Endothelial cell of umbilical vein (primary cell): Measurements from ENCODE around the gene LONP2. TPM values are rescaled to one million over a fixed set of nuclear protein-coding genes. Genes with fewer than 3 reads are reported as not detected.

ENCODE experiments used
- BruUV-seq: library from RNA; stranded (reverse); fragments of 400-500 nt; replicated peaks from 2 replicates; lab custom pipeline; 2021; lab: Mats Ljungman, UMichigan
- CTCF ChIA-PET: fragments of 300-600, 350-600 bp; sonication (Branson Sonifier 250); formaldehyde crosslinking; loops from one replicate; lab custom pipeline; 2021; ENCODE audit warnings: antibody characterized with exemption, inconsistent platforms; lab: Charles Lee
- POLR2A ChIA-PET: fragments of 300-600, 350-600 bp; sonication (Branson Sonifier 250); formaldehyde crosslinking; loops from one replicate; lab custom pipeline; 2021; ENCODE audit warnings: antibody characterized with exemption, inconsistent platforms; lab: Charles Lee
- DNase-seq: peaks from one replicate; pipeline ENCODE4 v3.0.0-alpha.2; 2011; ENCODE audit warnings: low read depth, low spot score
- FAIRE-seq: peaks from 2 replicates; lab custom pipeline; 2011; peaks lifted over from hg19 to GRCh38; lab: Jason Lieb, UNC
- H2AFZ ChIP-seq: 2 replicates; pipeline ENCODE4 v1.6.0; 2012; ENCODE audit warnings: low read depth, low read length, control low read depth, inconsistent platforms
- H3K27ac ChIP-seq: 2 replicates; pipeline ENCODE4 v1.5.1; 2011; ENCODE audit warnings: low read depth, mild to moderate bottlenecking, control low read depth, low read length, moderate library complexity; ENCODE audit not compliant: insufficient read depth
- H3K27me3 ChIP-seq, 2 experiments: 2 replicates each; pipeline versions ENCODE4 v1.6.0 to v1.6.1; 2011; ENCODE audit warnings: low read length in 2 of 2, mixed read lengths in 1 of 2; ENCODE audit not compliant: control insufficient read depth in 2 of 2, insufficient read depth in 2 of 2
- H3K36me3 ChIP-seq, 2 experiments: 2 replicates in 1 of 2; 3 replicates in 1 of 2; pipeline ENCODE4 v1.5.1; 2011; ENCODE audit warnings: low read length in 2 of 2, mild to moderate bottlenecking in 1 of 2, moderate library complexity in 1 of 2; ENCODE audit not compliant: control insufficient read depth in 2 of 2, insufficient read depth in 2 of 2; ENCODE audit errors: extremely low read depth in 1 of 2
- H3K4me1 ChIP-seq: 3 replicates; pipeline ENCODE4 v1.5.1; 2011; ENCODE audit warnings: mild to moderate bottlenecking, low read length; ENCODE audit not compliant: control insufficient read depth, insufficient read depth; ENCODE audit errors: extremely low read depth
- H3K4me2 ChIP-seq: 2 replicates; pipeline ENCODE4 v1.6.1; 2011; ENCODE audit warnings: low read length, control low read depth, mixed read lengths; ENCODE audit not compliant: insufficient read depth
- H3K4me3 ChIP-seq, 3 experiments: fragments of 200-600 bp in 1 of 3; sonication (generic), shearing (Covaris generic) in 1 of 3; replicated peaks in 1 of 3; 2 replicates each; pipeline ENCODE4 v1.5.1; 2011 to 2016; ENCODE audit warnings: control low read depth in 3 of 3, low read length in 3 of 3, mild to moderate bottlenecking in 2 of 3, inconsistent platforms in 1 of 3, low read depth in 1 of 3, moderate library complexity in 1 of 3; ENCODE audit not compliant: insufficient read depth in 1 of 3
- H3K79me2 ChIP-seq: 2 replicates; pipeline ENCODE4 v1.6.0; 2012; ENCODE audit warnings: low read length, inconsistent platforms; ENCODE audit not compliant: control insufficient read depth, insufficient read depth
- H3K9ac ChIP-seq: replicated peaks from 2 replicates; pipeline ENCODE3; 2011; ENCODE audit warnings: low read length, control low read depth; ENCODE audit not compliant: insufficient read depth; ENCODE audit errors: extremely low read depth
- H3K9me1 ChIP-seq: replicated peaks from 3 replicates; pipeline ENCODE4 v1.6.0; 2011; ENCODE audit warnings: mild to moderate bottlenecking, low read length; ENCODE audit not compliant: control insufficient read depth, insufficient read depth; ENCODE audit errors: extremely low read depth
- H3K9me3 ChIP-seq: replicated peaks from 2 replicates; pipeline ENCODE4 v1.5.1; 2012; ENCODE audit warnings: low read length, inconsistent platforms; ENCODE audit not compliant: control insufficient read depth, insufficient read depth
- H4K20me1 ChIP-seq: replicated peaks from 2 replicates; pipeline ENCODE3; 2011; ENCODE audit warnings: mild to moderate bottlenecking, low read length; ENCODE audit not compliant: control insufficient read depth, insufficient read depth; ENCODE audit errors: extremely low read depth
- CTCF ChIP-seq, 2 donors: IDR thresholded peaks; 1 replicate in 1 of 2; 2 replicates in 1 of 2; pipeline ENCODE4 v1.5.1; 2011; ENCODE audit warnings: low read length in 2 of 2, mild to moderate bottlenecking in 2 of 2, moderate library complexity in 2 of 2, control low read depth in 1 of 2, inconsistent platforms in 1 of 2, low read depth in 1 of 2; ENCODE audit not compliant: insufficient read depth in 1 of 2; ENCODE audit errors: extremely low read depth in 1 of 2
- EZH2 ChIP-seq: IDR thresholded peaks from 2 replicates; pipeline ENCODE4 v1.6.1; 2012; ENCODE audit warnings: borderline replicate concordance, low read depth, mild to moderate bottlenecking, moderate library complexity, low read length, inconsistent platforms; ENCODE audit not compliant: severe bottlenecking
- FOS ChIP-seq: IDR thresholded peaks from 2 replicates; pipeline ENCODE4 v1.6.1; 2011; ENCODE audit warnings: mild to moderate bottlenecking, low read length, moderate library complexity, borderline replicate concordance; ENCODE audit not compliant: insufficient read depth
- GATA2 ChIP-seq: IDR thresholded peaks from 2 replicates; pipeline ENCODE4 v1.7.0; 2011; ENCODE audit warnings: low read depth, mild to moderate bottlenecking, moderate library complexity, mixed read lengths, low read length; ENCODE audit not compliant: insufficient read length, insufficient read depth
- JUN ChIP-seq: IDR thresholded peaks from 2 replicates; pipeline ENCODE4 v1.6.1; 2011; ENCODE audit warnings: borderline replicate concordance, low read depth; ENCODE audit not compliant: insufficient read length, insufficient read depth
- MAX ChIP-seq: IDR thresholded peaks from 2 replicates; pipeline ENCODE4 v1.6.1; 2011; ENCODE audit not compliant: insufficient read depth, insufficient read length
- MYC ChIP-seq: IDR thresholded peaks from one replicate; pipeline ENCODE4 v1.6.1; 2011; ENCODE audit warnings: mild to moderate bottlenecking, low read depth, low read length
- POLR2A ChIP-seq: IDR thresholded peaks from 2 replicates; pipeline ENCODE4 v1.6.1; 2012; ENCODE audit warnings: low read depth, mild to moderate bottlenecking, control low read depth, low read length
- POLR2AphosphoS5 ChIP-seq: IDR thresholded peaks from 2 replicates; pipeline ENCODE4 v1.6.1; 2012; ENCODE audit warnings: low read depth, mild to moderate bottlenecking, control low read depth, low read length, moderate library complexity; ENCODE audit not compliant: insufficient read depth
- dilution Hi-C: fragments of 300-500 bp; cut with MboI; formaldehyde crosslinking; loops from one replicate; pipeline ENCODE4 v1.15.0; 2019; ENCODE audit warnings: low sequenced_read_pairs; ENCODE audit not compliant: extremely low pct_ligation_motif_present
- intact Hi-C: fragments of 100-400 bp; cut with micrococcal nuclease; formaldehyde crosslinking; loops from one replicate; pipeline ENCODE4 v1.10.0; 2022
- polyA plus RNA-seq, 4 experiments: library from polyadenylated mRNA; depleted of rRNA in 3 of 4; stranded (reverse) in 3 of 4; unstranded in 1 of 4; fragments of >200 nt; gene quantifications; 2 replicates each; pipeline versions ENCODE4 v1.2.1 to v1.2.3, GENCODE V29; 2011 to 2012; ENCODE audit warnings: missing spikeins in 1 of 4
- total RNA-seq: library from RNA; stranded (reverse); gene quantifications from 2 replicates; pipeline ENCODE4 v1.2.3, GENCODE V29; 2021

Gene LONP2
- total and polyA plus RNA-seq, 2 donors (not counting 3 experiments of a cell fraction or from before 2014, with no cell fraction given): 13.5 to 38.4 TPM

GRCh38 chr16:48342591-48342990 lies 98.5 kb downstream of the LONP2 start:
- Histone ChIP-seq H2AFZ (no peak overlapping the region), H3K9ac (no peak overlapping the region), H3K27ac (no peak overlapping the region), H4K20me1 (no peaks in the 10 kb centered on the region), H3K27me3 (no peaks in the 10 kb centered on the region), H3K4me2 (no peak overlapping the region), H3K9me3 (no peaks in the 10 kb centered on the region), H3K4me3 (no peak overlapping the region), H3K36me3 (peaks cover 2 to 9% of the 10 kb centered on the region in 2 experiments), H3K9me1 (no peaks in the 10 kb centered on the region), H3K79me2 (no peaks in the 10 kb centered on the region), H3K4me1 (no peaks in the 10 kb centered on the region)
- TF ChIP-seq GATA2: no peak
- TF ChIP-seq JUN: no peak
- ChIA-PET CTCF (interaction anchor here (2.2 kb wide), 1 partner anchor 11 kb away, joined by 4 read pairs; no protein-coding TSS in a partner anchor), POLR2A (no interaction called here)
- intact Hi-C loops (no loop called here), dilution Hi-C loops (no loop called here)
- no peak for FAIRE-seq
- BruUV-seq: no TSS peak
- DNase-seq: no peak

GRCh38 chr16:48347191-48347865 lies 103.2 kb downstream of the LONP2 start:
- dilution Hi-C loops: no loop called here
- DNase-seq: no peak
- POLR2A ChIA-PET: no interaction called here
- intact Hi-C loops: no loop called here
- BruUV-seq: no TSS peak
- Histone ChIP-seq H3K79me2 (no peaks in the 10 kb centered on the region), H2AFZ (no peak overlapping the region), H3K9me1 (no peaks in the 10 kb centered on the region), H3K36me3 (peaks cover 5 to 10% of the 10 kb centered on the region in 2 experiments), H4K20me1 (no peaks in the 10 kb centered on the region), H3K9me3 (no peaks in the 10 kb centered on the region), H3K4me1 (no peaks in the 10 kb centered on the region), H3K27me3 (no peaks in the 10 kb centered on the region), H3K4me3 (no peak overlapping the region), H3K27ac (no peak overlapping the region), H3K4me2 (no peak overlapping the region), H3K9ac (no peak overlapping the region)
- CTCF ChIA-PET: interaction anchor here (1.2 to 1.9 kb wide), 4 partner anchors 19 to 283 kb away, joined by 3 to 10 read pairs (median 4); no protein-coding TSS in a partner anchor
- no peak for FAIRE-seq
- TF ChIP-seq CTCF (IDR thresholded peaks at IDR 0.05; ENCODE audit: extremely low read depth in 1 of 2, insufficient read depth in 1 of 2, low read depth in 1 of 2, low read length in 2 of 2) (no peak), MAX (no peak), EZH2 (no peak), MYC (no peak), FOS (no peak), POLR2AphosphoS5 (no peak), POLR2A (no peak), JUN (no peak), GATA2 (no peak)
